Measurements from ENCODE around the gene LTBP1. TPM values are rescaled to one million over a fixed set of nuclear protein-coding genes. Genes with fewer than 3 reads are reported as not detected.

The LTBP1 gene
- total and polyA plus RNA-seq, 4 donors: 5.8 to 57.6 (median 10.2) TPM

DNA sequence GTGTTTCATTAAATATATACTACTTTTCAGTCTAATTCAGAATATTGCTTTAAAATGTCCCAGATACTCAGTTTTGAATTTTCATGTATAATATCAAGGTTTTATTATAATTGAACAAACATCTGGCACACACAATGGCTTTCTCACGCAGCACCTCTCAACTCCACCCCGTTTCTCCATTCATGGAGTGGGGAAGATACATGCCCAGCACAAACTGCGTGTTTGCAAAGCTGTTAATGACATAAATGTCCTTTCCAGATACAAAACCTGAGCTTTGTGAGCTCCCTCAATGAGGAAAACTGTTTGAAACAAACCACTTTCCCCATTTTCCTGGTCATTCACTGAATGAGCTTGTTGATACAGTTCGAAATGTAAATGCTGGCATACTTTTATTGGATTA is 379.3 kb downstream of the LTBP1 start:
- Histone ChIP-seq H3K36me3 (ENCODE audit: control insufficient read depth in 4 of 4, insufficient read depth in 3 of 4, low read depth in 1 of 4, low read length in 3 of 4) (peaks cover 0 to 4% (median 0%) of the 10 kb centered on the region in 4 donors), H3K9me3 (ENCODE audit: control insufficient read depth in 4 of 4, low read length in 3 of 4) (no peaks in the 10 kb centered on the region), H3K4me1 (ENCODE audit: control insufficient read depth in 4 of 4, insufficient read depth in 4 of 4, low read length in 3 of 4) (no peaks in the 10 kb centered on the region), H3K27me3 (ENCODE audit: control insufficient read depth in 4 of 4, insufficient read depth in 4 of 4, low read length in 3 of 4) (no peaks in the 10 kb centered on the region), H3K4me3 (ENCODE audit: low read depth in 1 of 3, low read length in 3 of 3) (no peak overlapping the region), H3K27ac (ENCODE audit: low read depth in 1 of 2, low read length in 2 of 2) (no peak overlapping the region), H3K9ac (ENCODE audit: low read depth in 1 of 2, low read length in 2 of 2) (no peak overlapping the region)
- DNase-seq (ENCODE audit: low spot score): no peak
- TF ChIP-seq TAF1 (conservative IDR thresholded peaks at IDR 0.05): no peak
- TF ChIP-seq, protein P1, sequence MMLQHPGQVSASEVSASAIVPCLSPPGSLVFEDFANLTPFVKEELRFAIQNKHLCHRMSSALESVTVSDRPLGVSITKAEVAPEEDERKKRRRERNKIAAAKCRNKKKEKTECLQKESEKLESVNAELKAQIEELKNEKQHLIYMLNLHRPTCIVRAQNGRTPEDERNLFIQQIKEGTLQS (IDR thresholded peaks at IDR 0.05): no peak
- 90% methylated on average over 4 of the region's 4 CpGs for WGBS

DNA sequence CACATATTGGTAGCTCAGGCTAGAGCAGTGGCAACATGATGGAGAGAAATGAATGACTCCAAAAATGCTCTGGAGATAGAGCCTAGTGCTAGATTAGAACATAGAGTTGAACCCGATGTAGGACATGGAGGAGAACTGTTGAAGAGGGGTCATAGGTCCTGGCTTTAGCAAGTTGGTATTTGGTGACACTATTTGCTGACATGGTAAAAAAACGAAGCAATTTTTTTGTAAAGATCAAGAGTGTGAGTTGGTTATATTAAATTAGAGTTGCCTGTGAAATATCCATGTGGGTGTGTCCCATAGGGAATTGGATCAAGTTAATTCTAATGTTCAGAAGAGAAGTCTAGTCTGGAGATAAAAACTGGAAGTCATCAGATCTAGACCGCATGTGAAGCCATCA is 386.7 kb downstream of the LTBP1 start:
- no peak overlapping the region for H3K9ac ChIP-seq (ENCODE audit: low read depth in 1 of 2, low read length in 2 of 2)
- no peaks in the 10 kb centered on the region for H3K9me3 ChIP-seq (ENCODE audit: control insufficient read depth in 4 of 4, low read length in 3 of 4)
- TF ChIP-seq HNF4G (IDR thresholded peaks at IDR 0.05) (no peak), NR2F2 (IDR thresholded peaks at IDR 0.05) (no peak)
- no peaks in the 10 kb centered on the region for H3K27me3 ChIP-seq (ENCODE audit: control insufficient read depth in 4 of 4, insufficient read depth in 4 of 4, low read length in 3 of 4)
- WGBS: 95% methylated on average over 3 of the region's 3 CpGs
- no peak for DNase-seq (ENCODE audit: low spot score)
- H3K27ac ChIP-seq (ENCODE audit: low read depth in 1 of 2, low read length in 2 of 2): no peak overlapping the region
- H3K4me3 ChIP-seq (ENCODE audit: low read depth in 1 of 3, low read length in 3 of 3): no peak overlapping the region
- H3K4me1 ChIP-seq (ENCODE audit: control insufficient read depth in 4 of 4, insufficient read depth in 4 of 4, low read length in 3 of 4): no peaks in the 10 kb centered on the region
- no peaks in the 10 kb centered on the region for H3K36me3 ChIP-seq (ENCODE audit: control insufficient read depth in 4 of 4, insufficient read depth in 3 of 4, low read depth in 1 of 4, low read length in 3 of 4)

DNA sequence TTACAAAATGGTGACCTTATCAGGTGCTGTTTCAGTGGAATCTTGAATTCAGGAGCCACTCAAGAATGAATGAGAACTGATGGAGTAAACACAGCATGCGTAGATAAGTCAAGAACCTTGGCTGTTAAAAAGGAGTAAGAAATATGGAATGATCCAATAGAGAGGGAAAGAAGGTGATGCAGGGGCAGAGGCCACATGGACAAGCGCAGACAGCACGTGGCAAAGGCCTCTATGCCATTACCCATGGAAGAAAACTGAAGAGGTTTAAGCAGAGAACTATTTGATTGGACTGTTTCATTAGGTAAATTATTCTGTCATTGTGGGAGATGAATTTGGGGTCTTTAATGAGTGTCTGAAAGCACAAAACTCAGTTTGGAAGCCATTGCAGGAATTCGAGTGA is 387.3 kb downstream of the LTBP1 start:
- Histone ChIP-seq H3K4me3 (ENCODE audit: low read depth in 1 of 3, low read length in 3 of 3) (no peak overlapping the region), H3K4me1 (ENCODE audit: control insufficient read depth in 4 of 4, insufficient read depth in 4 of 4, low read length in 3 of 4) (no peaks in the 10 kb centered on the region), H3K27ac (ENCODE audit: low read depth in 1 of 2, low read length in 2 of 2) (no peak overlapping the region), H3K9me3 (ENCODE audit: control insufficient read depth in 4 of 4, low read length in 3 of 4) (no peaks in the 10 kb centered on the region), H3K36me3 (ENCODE audit: control insufficient read depth in 4 of 4, insufficient read depth in 3 of 4, low read depth in 1 of 4, low read length in 3 of 4) (no peaks in the 10 kb centered on the region), H3K9ac (ENCODE audit: low read depth in 1 of 2, low read length in 2 of 2) (no peak overlapping the region), H3K27me3 (ENCODE audit: control insufficient read depth in 4 of 4, insufficient read depth in 4 of 4, low read length in 3 of 4) (no peaks in the 10 kb centered on the region)
- DNase-seq (ENCODE audit: low spot score): no peak
- TF ChIP-seq HNF4G (IDR thresholded peaks at IDR 0.05): no peak
- no peak for TF ChIP-seq FOXA2 (IDR thresholded peaks at IDR 0.05)
- no peak for TF ChIP-seq RAD21 (IDR thresholded peaks at IDR 0.05)
- no peak for TF ChIP-seq YY1 (IDR thresholded peaks at IDR 0.05)
- no peak for TF ChIP-seq RXRA (IDR thresholded peaks at IDR 0.05)
- TF ChIP-seq, protein P2, sequence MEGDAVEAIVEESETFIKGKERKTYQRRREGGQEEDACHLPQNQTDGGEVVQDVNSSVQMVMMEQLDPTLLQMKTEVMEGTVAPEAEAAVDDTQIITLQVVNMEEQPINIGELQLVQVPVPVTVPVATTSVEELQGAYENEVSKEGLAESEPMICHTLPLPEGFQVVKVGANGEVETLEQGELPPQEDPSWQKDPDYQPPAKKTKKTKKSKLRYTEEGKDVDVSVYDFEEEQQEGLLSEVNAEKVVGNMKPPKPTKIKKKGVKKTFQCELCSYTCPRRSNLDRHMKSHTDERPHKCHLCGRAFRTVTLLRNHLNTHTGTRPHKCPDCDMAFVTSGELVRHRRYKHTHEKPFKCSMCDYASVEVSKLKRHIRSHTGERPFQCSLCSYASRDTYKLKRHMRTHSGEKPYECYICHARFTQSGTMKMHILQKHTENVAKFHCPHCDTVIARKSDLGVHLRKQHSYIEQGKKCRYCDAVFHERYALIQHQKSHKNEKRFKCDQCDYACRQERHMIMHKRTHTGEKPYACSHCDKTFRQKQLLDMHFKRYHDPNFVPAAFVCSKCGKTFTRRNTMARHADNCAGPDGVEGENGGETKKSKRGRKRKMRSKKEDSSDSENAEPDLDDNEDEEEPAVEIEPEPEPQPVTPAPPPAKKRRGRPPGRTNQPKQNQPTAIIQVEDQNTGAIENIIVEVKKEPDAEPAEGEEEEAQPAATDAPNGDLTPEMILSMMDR (IDR thresholded peaks at IDR 0.05; ENCODE audit: low read depth, low read length, missing input control): no peak
- 95% methylated on average over 4 of the region's 4 CpGs for WGBS

DNA sequence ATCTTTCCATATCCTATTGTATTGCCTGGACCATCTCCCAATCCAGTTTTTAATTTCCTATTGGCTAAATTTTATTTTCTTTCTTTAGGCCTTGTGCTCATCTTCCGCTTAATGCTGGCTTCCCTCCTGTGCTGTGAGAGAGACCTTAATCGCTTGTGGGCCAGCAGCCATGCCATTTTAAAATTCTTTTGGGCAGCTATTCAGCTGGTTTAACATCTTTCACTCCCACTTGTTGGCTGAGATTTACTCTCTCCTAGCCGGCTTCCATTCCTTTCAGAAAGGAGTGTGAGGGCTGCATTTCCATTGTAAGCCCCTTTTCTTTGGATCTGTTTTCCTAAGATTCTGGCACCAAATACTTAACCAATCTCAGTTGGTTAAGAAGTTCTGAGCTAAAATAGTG is 388.8 kb downstream of the LTBP1 start:
- no peak overlapping the region for H3K27ac ChIP-seq (ENCODE audit: low read depth in 1 of 2, low read length in 2 of 2)
- no peak for DNase-seq (ENCODE audit: low spot score)
- H3K9ac ChIP-seq (ENCODE audit: low read depth in 1 of 2, low read length in 2 of 2): no peak overlapping the region
- H3K27me3 ChIP-seq (ENCODE audit: control insufficient read depth in 4 of 4, insufficient read depth in 4 of 4, low read length in 3 of 4): no peaks in the 10 kb centered on the region
- whole genome bisulfite sequencing: 98% methylated on average over 3 of the region's 3 CpGs
- TF ChIP-seq SP1 (IDR thresholded peaks at IDR 0.05): no peak
- H3K36me3 ChIP-seq (ENCODE audit: control insufficient read depth in 4 of 4, insufficient read depth in 3 of 4, low read depth in 1 of 4, low read length in 3 of 4): no peaks in the 10 kb centered on the region
- no peaks in the 10 kb centered on the region for H3K9me3 ChIP-seq (ENCODE audit: control insufficient read depth in 4 of 4, low read length in 3 of 4)
- H3K4me3 ChIP-seq (ENCODE audit: low read depth in 1 of 3, low read length in 3 of 3): no peak overlapping the region
- H3K4me1 ChIP-seq (ENCODE audit: control insufficient read depth in 4 of 4, insufficient read depth in 4 of 4, low read length in 3 of 4): no peaks in the 10 kb centered on the region

Measured in liver (tissue), 9 donors.